Endothelial cell of umbilical vein (primary cell): ENCODE data around the gene LENEP. TPM values are rescaled to one million over a fixed set of nuclear protein-coding genes. Genes with fewer than 3 reads are reported as not detected.

Source experiments
- BruUV-seq: library from RNA; stranded (reverse); fragments of 400-500 nt; replicated peaks from 2 replicates; lab custom pipeline; 2021; lab: Mats Ljungman, UMichigan
- CTCF ChIA-PET: fragments of 300-600, 350-600 bp; sonication (Branson Sonifier 250); formaldehyde crosslinking; loops from one replicate; lab custom pipeline; 2021; ENCODE audit warnings: antibody characterized with exemption, inconsistent platforms; lab: Charles Lee
- POLR2A ChIA-PET: fragments of 300-600, 350-600 bp; sonication (Branson Sonifier 250); formaldehyde crosslinking; loops from one replicate; lab custom pipeline; 2021; ENCODE audit warnings: antibody characterized with exemption, inconsistent platforms; lab: Charles Lee
- DNase-seq: peaks from one replicate; pipeline ENCODE4 v3.0.0-alpha.2; 2011; ENCODE audit warnings: low read depth, low spot score
- FAIRE-seq: peaks from 2 replicates; lab custom pipeline; 2011; peaks lifted over from hg19 to GRCh38; lab: Jason Lieb, UNC
- H2AFZ ChIP-seq: 2 replicates; pipeline ENCODE4 v1.6.0; 2012; ENCODE audit warnings: low read depth, low read length, control low read depth, inconsistent platforms
- H3K27ac ChIP-seq: 2 replicates; pipeline ENCODE4 v1.5.1; 2011; ENCODE audit warnings: low read depth, mild to moderate bottlenecking, control low read depth, low read length, moderate library complexity; ENCODE audit not compliant: insufficient read depth
- H3K27me3 ChIP-seq, 2 experiments: 2 replicates each; pipeline versions ENCODE4 v1.6.0 to v1.6.1; 2011; ENCODE audit warnings: low read length in 2 of 2, mixed read lengths in 1 of 2; ENCODE audit not compliant: control insufficient read depth in 2 of 2, insufficient read depth in 2 of 2
- H3K36me3 ChIP-seq, 2 experiments: 2 replicates in 1 of 2; 3 replicates in 1 of 2; pipeline ENCODE4 v1.5.1; 2011; ENCODE audit warnings: low read length in 2 of 2, mild to moderate bottlenecking in 1 of 2, moderate library complexity in 1 of 2; ENCODE audit not compliant: control insufficient read depth in 2 of 2, insufficient read depth in 2 of 2; ENCODE audit errors: extremely low read depth in 1 of 2
- H3K4me1 ChIP-seq: 3 replicates; pipeline ENCODE4 v1.5.1; 2011; ENCODE audit warnings: mild to moderate bottlenecking, low read length; ENCODE audit not compliant: control insufficient read depth, insufficient read depth; ENCODE audit errors: extremely low read depth
- H3K4me2 ChIP-seq: 2 replicates; pipeline ENCODE4 v1.6.1; 2011; ENCODE audit warnings: low read length, control low read depth, mixed read lengths; ENCODE audit not compliant: insufficient read depth
- H3K4me3 ChIP-seq, 3 experiments: fragments of 200-600 bp in 1 of 3; sonication (generic), shearing (Covaris generic) in 1 of 3; replicated peaks in 1 of 3; 2 replicates each; pipeline ENCODE4 v1.5.1; 2011 to 2016; ENCODE audit warnings: control low read depth in 3 of 3, low read length in 3 of 3, mild to moderate bottlenecking in 2 of 3, inconsistent platforms in 1 of 3, low read depth in 1 of 3, moderate library complexity in 1 of 3; ENCODE audit not compliant: insufficient read depth in 1 of 3
- H3K79me2 ChIP-seq: 2 replicates; pipeline ENCODE4 v1.6.0; 2012; ENCODE audit warnings: low read length, inconsistent platforms; ENCODE audit not compliant: control insufficient read depth, insufficient read depth
- H3K9ac ChIP-seq: replicated peaks from 2 replicates; pipeline ENCODE3; 2011; ENCODE audit warnings: low read length, control low read depth; ENCODE audit not compliant: insufficient read depth; ENCODE audit errors: extremely low read depth
- H3K9me1 ChIP-seq: replicated peaks from 3 replicates; pipeline ENCODE4 v1.6.0; 2011; ENCODE audit warnings: mild to moderate bottlenecking, low read length; ENCODE audit not compliant: control insufficient read depth, insufficient read depth; ENCODE audit errors: extremely low read depth
- H3K9me3 ChIP-seq: replicated peaks from 2 replicates; pipeline ENCODE4 v1.5.1; 2012; ENCODE audit warnings: low read length, inconsistent platforms; ENCODE audit not compliant: control insufficient read depth, insufficient read depth
- H4K20me1 ChIP-seq: replicated peaks from 2 replicates; pipeline ENCODE3; 2011; ENCODE audit warnings: mild to moderate bottlenecking, low read length; ENCODE audit not compliant: control insufficient read depth, insufficient read depth; ENCODE audit errors: extremely low read depth
- CTCF ChIP-seq, 2 donors: IDR thresholded peaks; 1 replicate in 1 of 2; 2 replicates in 1 of 2; pipeline ENCODE4 v1.5.1; 2011; ENCODE audit warnings: low read length in 2 of 2, mild to moderate bottlenecking in 2 of 2, moderate library complexity in 2 of 2, control low read depth in 1 of 2, inconsistent platforms in 1 of 2, low read depth in 1 of 2; ENCODE audit not compliant: insufficient read depth in 1 of 2; ENCODE audit errors: extremely low read depth in 1 of 2
- EZH2 ChIP-seq: IDR thresholded peaks from 2 replicates; pipeline ENCODE4 v1.6.1; 2012; ENCODE audit warnings: borderline replicate concordance, low read depth, mild to moderate bottlenecking, moderate library complexity, low read length, inconsistent platforms; ENCODE audit not compliant: severe bottlenecking
- FOS ChIP-seq: IDR thresholded peaks from 2 replicates; pipeline ENCODE4 v1.6.1; 2011; ENCODE audit warnings: mild to moderate bottlenecking, low read length, moderate library complexity, borderline replicate concordance; ENCODE audit not compliant: insufficient read depth
- GATA2 ChIP-seq: IDR thresholded peaks from 2 replicates; pipeline ENCODE4 v1.7.0; 2011; ENCODE audit warnings: low read depth, mild to moderate bottlenecking, moderate library complexity, mixed read lengths, low read length; ENCODE audit not compliant: insufficient read length, insufficient read depth
- JUN ChIP-seq: IDR thresholded peaks from 2 replicates; pipeline ENCODE4 v1.6.1; 2011; ENCODE audit warnings: borderline replicate concordance, low read depth; ENCODE audit not compliant: insufficient read length, insufficient read depth
- MAX ChIP-seq: IDR thresholded peaks from 2 replicates; pipeline ENCODE4 v1.6.1; 2011; ENCODE audit not compliant: insufficient read depth, insufficient read length
- MYC ChIP-seq: IDR thresholded peaks from one replicate; pipeline ENCODE4 v1.6.1; 2011; ENCODE audit warnings: mild to moderate bottlenecking, low read depth, low read length
- POLR2A ChIP-seq: IDR thresholded peaks from 2 replicates; pipeline ENCODE4 v1.6.1; 2012; ENCODE audit warnings: low read depth, mild to moderate bottlenecking, control low read depth, low read length
- POLR2AphosphoS5 ChIP-seq: IDR thresholded peaks from 2 replicates; pipeline ENCODE4 v1.6.1; 2012; ENCODE audit warnings: low read depth, mild to moderate bottlenecking, control low read depth, low read length, moderate library complexity; ENCODE audit not compliant: insufficient read depth
- dilution Hi-C: fragments of 300-500 bp; cut with MboI; formaldehyde crosslinking; loops from one replicate; pipeline ENCODE4 v1.15.0; 2019; ENCODE audit warnings: low sequenced_read_pairs; ENCODE audit not compliant: extremely low pct_ligation_motif_present
- intact Hi-C: fragments of 100-400 bp; cut with micrococcal nuclease; formaldehyde crosslinking; loops from one replicate; pipeline ENCODE4 v1.10.0; 2022
- polyA plus RNA-seq, 4 experiments: library from polyadenylated mRNA; depleted of rRNA in 3 of 4; stranded (reverse) in 3 of 4; unstranded in 1 of 4; fragments of >200 nt; gene quantifications; 2 replicates each; pipeline versions ENCODE4 v1.2.1 to v1.2.3, GENCODE V29; 2011 to 2012; ENCODE audit warnings: missing spikeins in 1 of 4
- total RNA-seq: library from RNA; stranded (reverse); gene quantifications from 2 replicates; pipeline ENCODE4 v1.2.3, GENCODE V29; 2021

Gene LENEP
- total and polyA plus RNA-seq, 2 donors (not counting 3 experiments of a cell fraction or from before 2014, with no cell fraction given): 0.64 TPM; not detected in 1

GRCh38 chr1:154954541-154954940 is 38.8 kb upstream of the LENEP start:
- H4K20me1 ChIP-seq: no peaks in the 10 kb centered on the region
- H2AFZ ChIP-seq: no peak overlapping the region
- H3K79me2 ChIP-seq: no peaks in the 10 kb centered on the region
- ChIA-PET CTCF (interaction anchor here (1.5 to 2.6 kb wide), 8 partner anchors 18 to 395 kb away, joined by 4 to 33 read pairs (median 9); partner anchors contain the start of gene LENEP), POLR2A (no interaction called here)
- no peak overlapping the region for H3K27ac ChIP-seq
- H3K36me3 ChIP-seq: peaks cover 0 to 18% of the 10 kb centered on the region in 2 experiments
- no peaks in the 10 kb centered on the region for H3K9me3 ChIP-seq
- no peaks in the 10 kb centered on the region for H3K9me1 ChIP-seq
- DNase-seq (no peak), FAIRE-seq (no peak)
- H3K9ac ChIP-seq: no peak overlapping the region
- H3K4me3 ChIP-seq: no peak overlapping the region
- no TSS peak for BruUV-seq
- dilution Hi-C loops (no loop called here), intact Hi-C loops (loop anchor here (2.0 kb wide), 2 partner anchors 18 kb away; partner anchors contain the start of gene PMVK)
- no peak overlapping the region for H3K4me2 ChIP-seq
- H3K27me3 ChIP-seq: no peaks in the 10 kb centered on the region
- TF ChIP-seq EZH2 (no peak), POLR2A (no peak)
- H3K4me1 ChIP-seq: peaks cover 19% of the 10 kb centered on the region

GRCh38 chr1:154955039-154955717 is 38.2 kb upstream of the LENEP start:
- Histone ChIP-seq H2AFZ (no peak overlapping the region), H3K79me2 (no peaks in the 10 kb centered on the region), H3K4me2 (peak overlapping the region; percentile 83), H3K4me1 (peaks cover 19% of the 10 kb centered on the region), H4K20me1 (no peaks in the 10 kb centered on the region), H3K27me3 (no peaks in the 10 kb centered on the region), H3K9me3 (no peaks in the 10 kb centered on the region), H3K36me3 (peaks cover 0 to 18% of the 10 kb centered on the region in 2 experiments), H3K27ac (peak overlapping the region; percentile 69), H3K9ac (peak overlapping the region; percentile 92), H3K9me1 (no peaks in the 10 kb centered on the region), H3K4me3 (peak overlapping the region; percentile 19 to 76 (median 57))
- dilution Hi-C loops (no loop called here), intact Hi-C loops (loop anchor here (1.0 to 2.0 kb wide), 3 partner anchors 18 to 62 kb away; partner anchors contain the start of gene PMVK)
- no TSS peak for BruUV-seq
- POLR2A ChIA-PET: interaction anchor here (0.5 to 1.4 kb wide), 4 partner anchors 10 to 21 kb away, joined by 3 to 5 read pairs (median 4); partner anchors contain the start of gene PMVK
- DNase-seq (peak; percentile 73), FAIRE-seq (peak; percentile 43)
- CTCF ChIA-PET: interaction anchor here (0.8 to 2.6 kb wide), 21 partner anchors 15 to 396 kb away, joined by 3 to 37 read pairs (median 6); partner anchors contain the start of genes ADAM15, FLAD1, LENEP and PMVK
- TF ChIP-seq POLR2AphosphoS5 (no peak), CTCF (IDR thresholded peaks at IDR 0.05; ENCODE audit: extremely low read depth in 1 of 2, insufficient read depth in 1 of 2, low read depth in 1 of 2, low read length in 2 of 2) (no peak), POLR2A (no peak), FOS (no peak), JUN (no peak), GATA2 (no peak), EZH2 (no peak), MAX (no peak), MYC (no peak)
